HCT116 (cell line): ENCODE data around the gene ACRBP. TPM values are rescaled to one million over a fixed set of nuclear protein-coding genes. Genes with fewer than 3 reads are reported as not detected.
A peak's percentile ranks its signal among the peaks of the same experiment; 100 is the strongest.

Source experiments
- ATAC-seq: fragments of 200-7000 bp; cut with Tn5 transposase; 2 replicates; pipeline ENCODE4 v1.9.1; 2020; ENCODE audit warnings: mild to moderate bottlenecking, moderate library complexity
- BruUV-seq: library from RNA; stranded (reverse); fragments of 400-500 nt; replicated peaks from 2 replicates; lab custom pipeline; 2021; lab: Mats Ljungman, UMichigan
- CTCF ChIA-PET: fragments of 300-600 bp; sonication (Branson Sonifier 250); formaldehyde crosslinking; loops from one replicate; lab custom pipeline; 2021; ENCODE audit warnings: antibody characterized with exemption; lab: Charles Lee
- POLR2A ChIA-PET: fragments of 300-600, 350-600 bp; sonication (Branson Sonifier 250); formaldehyde crosslinking; loops from one replicate; lab custom pipeline; 2021; ENCODE audit warnings: antibody characterized with exemption; lab: Charles Lee
- RAD21 ChIA-PET, 2 experiments: fragments of 300-600 bp; sonication (Branson Sonifier 250); formaldehyde crosslinking; loops; one replicate each; lab custom pipeline; 2023; ENCODE audit warnings: low total read pairs in 2 of 2; ENCODE audit not compliant: uncharacterized antibody in 2 of 2, unreplicated experiment in 2 of 2, low non-redundant PET in 1 of 2; lab: Charles Lee
- DNase-seq: peaks from one replicate; pipeline ENCODE4 v3.0.0-alpha.2; 2010; ENCODE audit warnings: low read depth, low spot score
- H2AFZ ChIP-seq: fragments of 200-600 bp; shearing (Covaris generic), sonication (generic); 2 replicates; pipeline ENCODE4 v1.6.1; 2017; ENCODE audit warnings: low read depth, mixed run types, mixed read lengths, antibody characterized with exemption, low read length; ENCODE audit not compliant: poor library complexity, severe bottlenecking
- H3K27ac ChIP-seq: 2 replicates; pipeline ENCODE4 v1.5.1; 2012; ENCODE audit warnings: low read depth, low read length
- H3K27me3 ChIP-seq: fragments of 200-600 bp; sonication (generic); 2 replicates; pipeline ENCODE4 v1.6.1; 2016; ENCODE audit warnings: mixed run types, low read length, mixed read lengths; ENCODE audit not compliant: insufficient read depth
- H3K36me3 ChIP-seq, 2 experiments: fragments of 200-500 bp in 1 of 2; fragments of 200-600 bp in 1 of 2; sonication (Bioruptor generic) in 1 of 2; sonication (generic) in 1 of 2; 2 replicates each; pipeline versions ENCODE4 v1.5.1 to v1.6.1; 2014 to 2016; ENCODE audit warnings: low read length in 2 of 2, inconsistent platforms in 1 of 2, mixed read lengths in 1 of 2, mixed run types in 1 of 2; ENCODE audit not compliant: insufficient read depth in 2 of 2, control insufficient read depth in 1 of 2
- H3K4me1 ChIP-seq, 2 experiments: fragments of 200-600 bp in 1 of 2; sonication (generic) in 1 of 2; 2 replicates each; pipeline versions ENCODE4 v1.5.1 to v1.6.1; 2012 to 2017; ENCODE audit warnings: low read length in 2 of 2, inconsistent platforms in 1 of 2, mild to moderate bottlenecking in 1 of 2, mixed read lengths in 1 of 2, mixed run types in 1 of 2, moderate library complexity in 1 of 2; ENCODE audit not compliant: insufficient read depth in 2 of 2, control insufficient read depth in 1 of 2
- H3K4me2 ChIP-seq: fragments of 200-600 bp; sonication (generic); 2 replicates; pipeline ENCODE4 v1.6.1; 2017; ENCODE audit warnings: mixed run types, low read length, mixed read lengths
- H3K4me3 ChIP-seq, 2 experiments: fragments of 200-600 bp in 1 of 2; sonication (generic) in 1 of 2; replicated peaks in 1 of 2; 2 replicates each; pipeline ENCODE4 v1.5.1; 2011 to 2016; ENCODE audit warnings: low read length in 2 of 2, control low read depth in 1 of 2, low read depth in 1 of 2, mild to moderate bottlenecking in 1 of 2, mixed read lengths in 1 of 2, mixed run types in 1 of 2
- H3K79me2 ChIP-seq: fragments of 200-600 bp; sonication (generic); 2 replicates; pipeline ENCODE4 v1.6.1; 2017; ENCODE audit warnings: mild to moderate bottlenecking, mixed run types, low read length, moderate library complexity, mixed read lengths; ENCODE audit not compliant: insufficient read depth
- H3K9ac ChIP-seq: fragments of 200-600 bp; sonication (generic); 2 replicates; pipeline ENCODE4 v1.6.1; 2016; ENCODE audit warnings: low read length, mixed read lengths
- H3K9me2 ChIP-seq: fragments of 200-600 bp; sonication (generic), shearing (Covaris generic); 2 replicates; pipeline ENCODE4 v1.6.1; 2017; ENCODE audit warnings: mixed run types, mild to moderate bottlenecking, moderate library complexity; ENCODE audit not compliant: insufficient read depth
- H3K9me3 ChIP-seq, 2 experiments: fragments of 200-500 bp in 1 of 2; fragments of 200-600 bp in 1 of 2; sonication (Bioruptor generic) in 1 of 2; sonication (generic) in 1 of 2; 2 replicates each; pipeline ENCODE4 v1.6.1; 2014 to 2017; ENCODE audit warnings: low read length in 2 of 2, mixed read lengths in 2 of 2, inconsistent platforms in 1 of 2, low read depth in 1 of 2, mild to moderate bottlenecking in 1 of 2, mixed run types in 1 of 2, moderate library complexity in 1 of 2; ENCODE audit not compliant: control insufficient read depth in 1 of 2, insufficient read depth in 1 of 2
- H4K20me1 ChIP-seq: fragments of 200-600 bp; sonication (generic), shearing (Covaris generic); 2 replicates; pipeline ENCODE4 v1.6.1; 2017; ENCODE audit warnings: mixed run types, mild to moderate bottlenecking, moderate library complexity; ENCODE audit not compliant: insufficient read depth
- ELF1 ChIP-seq: IDR thresholded peaks from 2 replicates; pipeline ENCODE4 v1.6.1; 2012; ENCODE audit warnings: low read depth, borderline replicate concordance
- EZH2 ChIP-seq: fragments of 200-600 bp; sonication (generic); IDR thresholded peaks from 2 replicates; pipeline ENCODE4 v1.6.1; 2017; ENCODE audit warnings: antibody characterized with exemption, mixed run types
- POLR2AphosphoS5 ChIP-seq: IDR thresholded peaks from 2 replicates; pipeline ENCODE4 v1.6.1; 2011; ENCODE audit warnings: mild to moderate bottlenecking, low read depth, low read length, moderate library complexity
- REST ChIP-seq: IDR thresholded peaks from 2 replicates; pipeline ENCODE4 v1.6.1; 2012; ENCODE audit warnings: low read depth
- SIN3A ChIP-seq: IDR thresholded peaks from 2 replicates; pipeline ENCODE4 v1.6.1; 2012; ENCODE audit warnings: low read depth
- SP1 ChIP-seq: IDR thresholded peaks from 2 replicates; pipeline ENCODE4 v1.6.1; 2012; ENCODE audit warnings: low read depth
- YY1 ChIP-seq: IDR thresholded peaks from 2 replicates; pipeline ENCODE4 v1.6.1; 2011; ENCODE audit warnings: low read length, low read depth, moderate library complexity, mild to moderate bottlenecking; ENCODE audit not compliant: insufficient replicate concordance; ENCODE audit errors: extremely low read depth
- ZBTB33 ChIP-seq: IDR thresholded peaks from 2 replicates; pipeline ENCODE4 v1.6.1; 2011; ENCODE audit warnings: mild to moderate bottlenecking, low read length, moderate library complexity; ENCODE audit not compliant: insufficient replicate concordance; ENCODE audit errors: extremely low read depth
- ZFX ChIP-seq: fragments of 450-650 bp; IDR thresholded peaks from 2 replicates; pipeline ENCODE4 v1.6.1; 2017
- ZNF274 ChIP-seq: fragments of 200-500 bp; sonication (Bioruptor generic); IDR thresholded peaks from 2 replicates; pipeline ENCODE4 v1.6.1; 2014; ENCODE audit warnings: mild to moderate bottlenecking, low read depth, low read length, inconsistent platforms
- intact Hi-C: fragments of 100-400 bp; cut with micrococcal nuclease; formaldehyde crosslinking; loops from 2 replicates; pipeline ENCODE4 v1.10.0; 2022
- total RNA-seq: library from RNA; stranded (reverse); gene quantifications from one replicate; pipeline ENCODE4 v1.2.1, GENCODE V29; 2021; ENCODE audit not compliant: unreplicated experiment
- TF ChIP-seq, protein P1 (sequence below): IDR thresholded peaks from 2 replicates; pipeline ENCODE4 v1.6.1; 2012

ACRBP gene
- total RNA-seq, 1 experiment from 2014 or later: 1.0 TPM

- intact Hi-C loops: loop anchor here (1.0 kb wide), 1 partner anchor 76 kb away; the partner anchor contains the start of gene ZNF384
- RAD21 ChIA-PET: interaction anchor here (0.6 to 0.7 kb wide), 2 partner anchors 71 to 76 kb away, joined by 3 to 8 read pairs; partner anchors contain the start of gene ZNF384 (in 1 of the 2)
- peak; percentile 41; the same call in 1 of the 2 replicates for TF ChIP-seq POLR2AphosphoS5
- peak; percentile 70 for TF ChIP-seq YY1
- TF ChIP-seq SP1: no peak
- Histone ChIP-seq H3K9me2 (no peaks in the 10 kb centered on the region), H3K4me1 (peaks cover 43 to 53% of the 10 kb centered on the region in 2 experiments), H3K9ac (peak overlapping the region; percentile 64), H3K9me3 (no peaks in the 10 kb centered on the region), H4K20me1 (no peaks in the 10 kb centered on the region), H3K79me2 (no peaks in the 10 kb centered on the region), H3K4me2 (peak overlapping the region; percentile 89), H2AFZ (peak overlapping the region; percentile 70), H3K4me3 (peak overlapping the region; percentile 22 to 52), H3K36me3 (no peaks in the 10 kb centered on the region), H3K27ac (peak overlapping the region; percentile 98), H3K27me3 (no peaks in the 10 kb centered on the region)
- POLR2A ChIA-PET: interaction anchor here (0.6 to 2.4 kb wide), 15 partner anchors 9 to 331 kb away, joined by 3 to 13 read pairs (median 4); partner anchors contain the start of genes C12orf57, COPS7A, GAPDH and MLF2
- BruUV-seq: TSS peak; percentile 66
- peak; percentile 45 for DNase-seq
- CTCF ChIA-PET: interaction anchor here (1.1 to 3.9 kb wide), 8 partner anchors 12 to 140 kb away, joined by 3 to 14 read pairs (median 6); partner anchors contain the start of genes COPS7A, MLF2 and ZNF384
- ATAC-seq: peak; percentile 26
These were observed 34.0 kb downstream of the ACRBP start for GRCh38 chr12:6613015-6613775.

DNA sequence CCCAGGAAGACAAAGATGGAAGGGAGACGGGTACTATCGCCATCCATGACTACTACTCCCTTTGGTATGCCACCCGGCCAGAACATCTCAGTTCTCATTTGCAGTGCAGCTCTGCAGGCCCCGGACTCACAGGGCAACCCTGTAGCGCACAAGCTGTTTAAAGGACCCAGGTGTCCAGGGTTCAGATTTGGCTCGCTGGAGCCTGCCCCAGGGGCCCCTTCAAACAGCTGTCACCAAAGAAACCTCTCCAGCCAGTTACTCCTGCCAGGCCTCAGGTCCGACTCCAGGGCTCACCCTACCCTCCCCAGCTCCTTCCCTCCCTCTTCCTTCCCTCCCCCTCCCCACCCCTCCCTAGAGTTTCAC lies 34.6 kb downstream of the ACRBP start:
- Histone ChIP-seq H3K27me3 (no peaks in the 10 kb centered on the region), H3K36me3 (no peaks in the 10 kb centered on the region), H3K27ac (peak overlapping the region; percentile 98), H3K4me1 (peaks cover 48 to 55% of the 10 kb centered on the region in 2 experiments), H3K9me2 (no peaks in the 10 kb centered on the region), H3K9me3 (no peaks in the 10 kb centered on the region), H3K79me2 (no peaks in the 10 kb centered on the region), H3K9ac (peak overlapping the region; percentile 64), H3K4me3 (peak overlapping the region; percentile 22 to 52), H4K20me1 (no peaks in the 10 kb centered on the region), H3K4me2 (peak overlapping the region; percentile 89), H2AFZ (peak overlapping the region; percentile 70)
- ChIA-PET RAD21 (interaction anchor here in 1 of 2 experiments (0.6 kb wide), 1 partner anchor 77 kb away, joined by 8 read pairs; the partner anchor contains the start of gene ZNF384), CTCF (interaction anchor here (1.1 to 3.9 kb wide), 4 partner anchors 55 to 141 kb away, joined by 3 to 14 read pairs (median 6); partner anchors contain the start of gene MLF2), POLR2A (interaction anchor here (1.0 to 2.4 kb wide), 8 partner anchors 8 to 276 kb away, joined by 3 to 13 read pairs (median 4); partner anchors contain the start of genes COPS7A, GAPDH, NOP2 and USP5)
- DNase-seq (no peak), ATAC-seq (peak; percentile 2)
- intact Hi-C loops: loop anchor here (1.0 kb wide), 1 partner anchor 77 kb away; the partner anchor contains the start of gene ZNF384
- BruUV-seq: no TSS peak
- TF ChIP-seq EZH2 (no peak), ZFX (no peak), ZNF274 (no peak), REST (no peak), ZBTB33 (no peak), SIN3A (no peak), ELF1 (no peak)
- TF ChIP-seq, protein P1, sequence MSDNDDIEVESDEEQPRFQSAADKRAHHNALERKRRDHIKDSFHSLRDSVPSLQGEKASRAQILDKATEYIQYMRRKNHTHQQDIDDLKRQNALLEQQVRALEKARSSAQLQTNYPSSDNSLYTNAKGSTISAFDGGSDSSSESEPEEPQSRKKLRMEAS: no peak
